ENCODE results near the gene DGKI.

DGKI gene

GRCh38 chr7:137587326-137587725 lies 259.4 kb downstream of the DGKI start:
- no peak for DNase-seq

DNA sequence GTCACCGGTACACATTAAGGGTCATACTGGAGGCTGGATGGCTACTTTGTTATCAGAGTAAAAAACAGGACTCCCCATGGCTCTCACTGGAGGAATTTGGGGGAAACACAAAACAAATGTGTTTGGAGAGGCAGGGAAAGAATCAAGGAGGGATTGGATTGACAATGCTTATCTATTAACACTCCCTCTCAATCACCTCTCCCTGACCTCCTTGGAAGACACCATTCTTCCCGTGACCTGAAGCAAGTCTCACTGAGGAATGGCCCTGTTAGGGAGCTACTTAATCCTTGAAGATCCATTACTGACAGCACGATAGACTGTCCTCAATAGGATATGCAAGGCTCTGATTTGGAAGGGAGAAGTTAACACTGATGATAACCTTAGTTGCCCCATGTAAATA lies 261.2 kb downstream of the DGKI start:
- DNase-seq, result no peak

- no peak for DNase-seq
These were observed 263.6 kb downstream of the DGKI start for GRCh38 chr7:137583172-137583571.

GRCh38 chr7:137579913-137580640 lies 266.7 kb downstream of the DGKI start:
- no peak for DNase-seq

DNA sequence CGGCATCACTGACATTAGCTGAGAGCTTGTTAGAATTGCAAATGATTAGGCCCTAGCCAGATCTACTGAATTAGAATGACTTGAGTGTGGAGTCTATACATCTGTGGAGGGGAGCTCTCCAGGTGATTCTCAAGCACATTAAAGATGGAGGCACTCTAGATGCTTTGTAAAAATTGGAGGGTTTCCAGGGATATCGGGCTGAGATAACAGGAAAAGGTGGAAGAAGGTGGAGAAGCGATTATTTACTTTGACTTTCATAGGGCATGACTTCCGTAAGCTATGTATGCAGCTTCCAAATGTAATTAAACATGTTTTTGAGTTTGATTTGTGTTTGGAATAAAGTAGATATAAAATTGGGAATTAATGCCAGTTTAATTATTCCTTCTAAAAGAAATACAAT lies 268.2 kb downstream of the DGKI start:
- no peak for DNase-seq

DNA sequence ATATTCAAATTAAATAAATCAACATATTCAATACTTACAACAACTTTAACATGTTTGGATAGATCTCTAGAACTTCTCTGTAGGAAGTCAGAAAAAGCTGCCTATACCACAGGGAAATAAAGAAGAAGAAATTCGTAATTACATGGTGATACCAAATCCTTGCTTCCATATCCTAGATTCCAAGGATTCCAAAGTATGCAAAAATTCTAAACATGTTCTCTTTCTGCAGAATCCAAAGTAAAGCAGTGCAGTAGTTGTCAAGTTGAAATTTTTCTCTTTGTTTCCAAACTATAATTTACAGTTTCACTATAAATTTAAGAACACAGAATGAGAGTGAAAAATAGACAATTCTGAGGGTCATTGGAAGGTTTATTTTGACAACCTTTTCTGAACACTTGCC lies 269.6 kb downstream of the DGKI start:
- DNase-seq, result no peak

DNA sequence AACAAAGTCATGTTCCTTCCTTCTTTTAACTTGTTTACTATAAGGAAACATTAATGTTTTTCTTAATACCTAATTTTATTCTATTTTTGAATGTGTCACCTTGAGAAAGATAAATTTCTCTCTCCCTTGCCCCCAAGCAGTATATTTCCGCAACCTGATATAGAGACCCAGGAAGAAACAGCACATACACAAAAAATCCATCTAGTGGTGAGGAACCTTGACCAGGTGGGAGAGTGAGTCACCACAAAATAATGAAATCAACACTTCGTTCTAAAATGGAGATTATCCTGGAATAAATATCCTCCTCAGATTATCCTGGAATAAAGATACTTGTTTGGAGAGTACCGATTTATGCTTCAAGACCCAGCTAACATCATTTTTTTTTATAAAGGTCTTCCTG lies 270.3 kb downstream of the DGKI start:
- no peak for DNase-seq

- DNase-seq, result no peak
These were observed 272.0 kb downstream of the DGKI start for GRCh38 chr7:137574812-137575211.

DNA sequence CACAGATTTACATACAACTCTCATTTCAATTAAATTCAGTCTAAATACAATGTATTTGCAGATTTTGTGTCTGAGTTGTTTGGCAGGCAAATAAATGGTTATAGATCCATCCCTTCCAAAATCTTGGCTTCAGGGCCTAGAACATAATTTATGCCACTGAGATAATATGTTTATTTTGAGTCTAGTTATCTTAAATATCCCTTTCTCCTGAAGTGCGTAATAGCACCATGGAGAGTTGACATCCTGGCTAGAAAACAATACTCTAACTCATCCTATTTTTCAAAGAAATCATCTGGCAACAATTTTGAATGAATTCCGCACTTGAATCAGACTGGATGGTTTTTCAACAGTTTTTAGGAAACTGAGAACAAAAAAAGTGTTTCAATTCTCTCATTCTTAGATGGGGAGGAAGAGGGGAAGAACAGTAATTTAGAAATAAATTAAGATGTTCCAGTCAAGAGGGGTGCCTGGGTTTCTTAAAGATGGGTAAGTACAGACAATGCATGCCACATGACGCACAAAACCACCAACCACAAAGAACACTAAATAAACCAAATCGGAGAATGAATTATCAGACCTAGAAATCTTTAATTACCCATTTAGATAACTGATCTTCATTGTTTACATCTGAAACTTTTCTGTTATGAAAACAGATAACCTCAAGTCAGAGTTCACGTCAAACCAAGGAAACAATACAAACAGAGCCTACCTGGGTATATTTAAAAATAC lies 274.6 kb downstream of the DGKI start:
- DNase-seq, result no peak

DNA sequence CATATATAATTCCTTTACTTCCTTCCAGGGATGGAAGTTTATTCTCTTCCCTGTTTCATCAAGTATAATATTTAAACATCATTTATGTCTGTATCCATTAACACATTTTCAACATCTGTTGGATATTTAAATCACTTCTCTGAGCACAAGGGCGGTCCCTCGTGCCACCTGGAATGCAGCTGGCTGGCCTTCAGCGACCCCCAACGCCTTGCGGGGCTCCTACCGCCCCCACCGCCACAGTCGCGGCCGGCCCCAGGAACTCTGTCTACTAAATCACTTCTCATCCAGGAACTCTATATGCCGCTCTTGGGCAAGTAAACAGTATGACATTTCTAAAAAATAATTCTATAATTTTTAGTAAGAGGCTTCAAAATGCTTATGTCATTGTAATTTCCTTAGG lies 282.1 kb downstream of the DGKI start:
- DNase-seq, result no peak

DNA sequence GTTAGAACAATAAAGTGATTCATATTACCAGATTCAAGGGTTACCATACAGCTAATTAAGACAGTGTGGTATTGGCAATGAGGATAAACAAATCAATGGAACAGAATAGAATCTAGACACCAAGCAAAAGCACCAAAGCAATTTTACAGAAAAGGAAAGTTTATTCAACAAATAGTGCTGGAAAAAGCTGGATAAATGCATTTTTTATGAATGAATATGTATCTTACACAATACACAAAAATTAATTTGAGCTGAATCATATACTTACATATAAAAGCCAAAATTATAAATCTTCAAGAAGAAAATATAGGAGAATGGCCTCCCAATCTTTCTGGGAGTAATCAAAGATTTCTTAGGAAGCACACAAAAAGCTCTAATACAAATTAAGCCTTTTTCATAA lies 282.8 kb downstream of the DGKI start:
- DNase-seq, result no peak

DNA sequence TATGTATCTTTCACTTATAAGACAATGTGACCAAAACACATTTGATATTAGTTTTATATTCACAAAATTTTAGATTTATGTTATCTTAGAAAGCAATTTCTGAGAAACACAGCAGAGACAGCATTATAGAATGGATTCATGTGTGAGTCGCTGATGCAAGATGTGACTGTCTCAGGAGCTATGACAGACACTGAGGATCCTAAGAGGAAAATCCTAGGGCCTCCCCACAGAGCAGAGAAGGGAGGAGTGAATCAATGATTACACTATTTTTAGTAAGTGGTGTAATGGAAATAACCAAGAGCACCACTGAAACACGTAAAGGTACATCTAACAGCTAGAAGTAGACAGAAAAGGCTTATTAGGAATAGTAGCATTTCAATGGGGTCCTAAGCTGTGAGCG lies 299.3 kb downstream of the DGKI start:
- DNase-seq, result no peak

GRCh38 chr7:137546671-137547070 lies 300.1 kb downstream of the DGKI start:
- DNase-seq, result no peak

DNA sequence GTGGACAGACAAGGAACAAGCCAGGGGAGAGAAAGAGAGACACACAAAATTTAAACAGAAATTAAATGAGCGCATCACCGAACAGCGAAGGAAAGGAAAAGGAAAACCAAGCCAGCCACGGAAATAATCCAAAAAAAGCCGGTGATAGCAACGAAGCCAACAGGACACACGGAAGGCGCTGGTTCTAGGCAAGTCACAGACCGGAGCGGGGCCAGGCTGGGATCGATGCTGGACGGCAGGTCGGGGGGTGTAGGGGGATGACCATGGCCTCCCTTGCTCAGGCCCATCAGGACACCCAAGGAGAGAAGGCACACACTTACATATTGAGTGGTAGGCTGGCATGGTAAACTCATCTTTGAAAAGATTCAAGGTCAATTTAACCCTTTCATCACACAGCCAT lies 300.8 kb downstream of the DGKI start:
- no peak for DNase-seq

DNA sequence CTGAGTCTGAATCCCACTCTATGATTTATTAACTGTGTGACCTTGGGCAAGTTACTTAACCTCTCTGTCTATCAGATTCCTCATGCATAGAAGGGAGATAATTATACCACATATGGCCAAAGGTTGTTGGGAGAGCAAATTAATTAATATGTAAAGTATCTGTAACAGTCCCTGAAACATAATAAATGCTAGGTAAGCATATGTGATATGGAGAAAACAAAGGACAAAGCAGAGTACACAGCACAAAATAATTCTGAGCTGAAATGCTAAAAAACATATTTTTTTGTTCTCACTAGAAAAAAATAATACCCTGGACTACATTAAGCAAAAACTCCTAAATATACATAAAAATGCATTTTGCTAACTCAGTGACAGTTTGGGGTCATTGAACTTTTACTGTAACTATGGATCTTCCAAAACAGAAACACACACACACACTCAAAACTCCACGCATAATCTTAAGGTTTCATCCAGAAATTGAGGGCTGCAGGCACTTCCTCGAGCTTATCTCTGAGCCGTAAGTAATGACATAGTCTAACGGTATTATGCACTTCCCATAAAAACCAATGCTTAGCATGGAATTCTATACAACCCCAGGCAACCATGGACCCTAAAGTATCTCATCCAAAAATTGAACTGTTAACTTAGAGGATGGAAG lies 301.6 kb downstream of the DGKI start:
- no peak for DNase-seq

- DNase-seq, result no peak
These were observed 302.2 kb downstream of the DGKI start for GRCh38 chr7:137544453-137545058.

DNA sequence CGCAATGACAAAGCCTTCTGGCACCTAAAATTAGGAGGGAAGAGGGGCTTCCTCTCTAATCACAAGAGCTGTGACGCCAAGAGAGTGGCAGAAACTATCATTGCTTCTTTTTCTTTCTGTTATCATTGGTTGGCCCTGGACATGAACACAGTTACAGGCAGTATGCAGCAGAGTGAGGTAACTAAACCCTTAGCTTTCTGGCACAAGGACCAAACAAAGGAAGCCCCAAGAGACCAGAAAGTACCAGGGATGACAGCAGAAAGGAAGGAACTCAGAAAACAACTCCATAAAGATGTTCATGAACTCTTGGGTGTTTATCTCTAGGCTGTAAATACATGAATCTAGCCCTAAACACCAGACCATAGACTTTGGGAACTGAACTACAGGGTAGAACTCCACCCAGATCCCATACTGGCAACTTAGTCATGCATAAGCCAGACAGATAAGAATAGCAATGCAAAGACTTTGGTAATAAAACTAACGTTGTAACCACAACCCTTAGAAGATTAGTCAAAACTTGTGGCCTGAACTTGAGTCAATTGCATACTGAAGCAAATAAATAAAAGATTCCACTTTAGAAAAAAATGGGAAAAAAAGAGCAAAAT lies 307.6 kb downstream of the DGKI start:
- DNase-seq, result no peak

GRCh38 chr7:137538361-137538762 lies 308.4 kb downstream of the DGKI start:
- DNase-seq, result no peak

DNA sequence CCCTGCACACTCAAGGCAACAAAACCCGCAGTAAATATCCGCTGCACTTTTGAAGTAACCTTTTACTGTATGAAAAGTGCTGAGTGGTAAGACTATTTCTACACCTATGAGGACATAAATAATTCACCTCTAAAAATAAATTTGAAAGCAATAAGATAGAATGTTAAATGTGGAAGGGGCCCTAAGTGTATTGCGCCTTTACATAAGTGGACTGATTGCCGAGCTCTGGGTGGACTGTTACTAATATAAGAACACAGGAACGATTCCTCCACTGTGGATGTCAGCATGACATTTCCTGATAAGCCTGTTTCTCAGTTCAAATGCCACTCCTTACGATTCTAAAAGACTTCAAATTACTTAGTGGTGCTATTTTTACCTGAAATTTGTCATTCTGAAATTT lies 311.2 kb downstream of the DGKI start:
- no peak for DNase-seq

DNA sequence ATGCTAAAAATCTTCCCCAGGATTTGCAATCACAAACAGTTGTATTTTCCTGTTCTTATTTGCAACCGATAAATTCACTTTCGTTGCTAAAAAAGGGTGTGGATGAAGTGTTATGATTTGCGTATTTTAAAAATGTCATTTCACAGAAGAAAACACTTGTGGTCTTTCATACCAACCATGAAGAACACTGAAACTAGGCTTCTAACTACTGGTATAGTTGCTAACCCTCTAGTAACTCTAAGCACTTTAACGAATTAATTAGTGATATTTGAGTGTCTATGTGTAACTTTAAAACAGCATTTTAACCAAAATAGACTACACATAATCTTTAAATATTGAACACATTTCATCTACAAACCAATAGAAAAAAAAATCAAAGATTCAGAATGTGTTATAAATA lies 315.1 kb downstream of the DGKI start:
- DNase-seq, result no peak

DNA sequence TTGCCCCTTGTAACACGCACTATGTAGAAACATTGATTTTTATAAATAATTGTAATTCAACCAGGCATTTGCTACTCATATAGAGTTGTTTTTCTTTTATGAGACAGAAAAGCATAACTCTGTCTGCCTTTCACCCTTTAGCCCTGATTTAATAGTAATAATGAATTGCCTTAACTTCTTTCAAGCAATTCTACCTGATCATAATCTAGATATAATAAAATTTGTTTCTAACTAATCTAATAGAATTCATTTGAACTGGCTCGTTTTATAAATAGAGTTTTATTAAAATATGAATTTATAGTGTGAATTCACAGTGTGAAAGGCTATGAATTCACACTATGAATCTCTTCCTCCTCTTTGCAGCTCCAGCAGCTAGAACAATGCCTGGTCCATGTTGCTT lies 319.1 kb downstream of the DGKI start:
- DNase-seq, result no peak

DNA sequence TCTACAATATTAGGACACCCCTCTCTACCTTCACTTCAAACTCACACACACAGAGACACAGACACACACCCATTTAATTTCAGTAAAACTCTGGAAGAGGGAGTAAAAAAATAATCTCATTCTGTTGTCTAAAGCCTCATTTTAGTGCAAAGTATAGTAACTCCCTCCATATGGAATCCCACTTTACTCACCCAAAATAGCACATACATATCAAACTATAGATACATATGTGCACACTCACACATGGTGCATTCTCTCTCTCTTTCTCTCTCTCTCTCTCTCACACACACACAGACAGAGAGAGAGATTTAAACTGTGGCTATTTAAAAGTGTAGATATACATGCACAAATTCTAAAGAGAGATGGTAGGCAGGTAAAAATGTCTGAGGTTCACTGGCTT lies 323.6 kb downstream of the DGKI start:
- no peak for DNase-seq

DNA sequence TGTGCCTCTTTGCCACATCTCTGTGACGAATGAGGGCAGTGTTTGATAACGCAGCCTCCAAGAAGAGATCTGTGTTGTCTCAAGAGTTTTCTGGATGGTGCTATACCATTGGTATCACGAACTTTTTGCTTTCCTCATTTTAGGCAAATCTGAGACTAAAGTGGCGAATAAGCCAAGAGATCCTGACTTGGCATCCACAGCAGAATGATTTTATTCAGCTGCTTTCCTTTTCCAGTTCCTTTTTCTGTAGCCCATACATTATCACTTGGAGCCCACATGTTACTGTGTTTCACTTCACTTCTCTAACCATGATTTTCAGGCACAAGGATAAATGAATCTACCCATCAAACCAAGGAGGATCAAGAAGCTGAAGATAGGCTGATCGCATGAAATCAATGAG lies 325.3 kb downstream of the DGKI start:
- DNase-seq, result no peak

Measured in activated CD4-positive, alpha-beta T cell treated with anti-CD3 and anti-CD28 coated beads for 48 hours (primary cell).